Smooth muscle cell (in vitro differentiated cells): ENCODE results near the gene CHRM4. TPM values are rescaled to one million over a fixed set of nuclear protein-coding genes. Genes with fewer than 3 reads are reported as not detected.

Source experiments
- DNase-seq: peaks from one replicate; lab custom pipeline; 2025; ENCODE audit not compliant: unreplicated experiment; lab: John Stamatoyannopoulos, UW
- H2AFZ ChIP-seq: fragments of 200-600 bp; sonication (generic); 2 replicates; pipeline ENCODE4 v1.6.0; 2016; ENCODE audit warnings: antibody characterized with exemption, low read depth, mild to moderate bottlenecking
- H3F3A ChIP-seq: fragments of 200-600 bp; sonication (generic); 2 replicates; pipeline ENCODE4 v1.6.0; 2017; ENCODE audit warnings: antibody characterized with exemption, low read depth
- H3K27ac ChIP-seq: fragments of 200-600 bp; sonication (generic); 2 replicates; pipeline ENCODE4 v1.5.1; 2016; ENCODE audit warnings: low read depth, mild to moderate bottlenecking
- H3K27me3 ChIP-seq: fragments of 200-600 bp; sonication (generic); 2 replicates; pipeline ENCODE4 v1.6.1; 2016; ENCODE audit warnings: low read depth, mild to moderate bottlenecking
- H3K36me3 ChIP-seq: fragments of 200-600 bp; sonication (generic); 2 replicates; pipeline ENCODE4 v1.5.1; 2016; ENCODE audit warnings: low read depth
- H3K4me1 ChIP-seq: fragments of 200-600 bp; sonication (generic); 2 replicates; pipeline ENCODE4 v1.5.1; 2016; ENCODE audit warnings: low read depth
- H3K4me2 ChIP-seq: fragments of 200-600 bp; sonication (generic); 2 replicates; pipeline ENCODE4 v1.6.0; 2016; ENCODE audit warnings: mild to moderate bottlenecking
- H3K4me3 ChIP-seq: fragments of 200-600 bp; sonication (generic); 2 replicates; pipeline ENCODE4 v1.5.1; 2016; ENCODE audit warnings: mild to moderate bottlenecking
- H3K79me2 ChIP-seq: fragments of 200-600 bp; sonication (generic); 2 replicates; pipeline ENCODE4 v1.6.0; 2016; ENCODE audit warnings: low read depth, mild to moderate bottlenecking
- H3K9ac ChIP-seq: fragments of 200-600 bp; sonication (generic); 2 replicates; pipeline ENCODE4 v1.6.0; 2016; ENCODE audit warnings: low read depth
- H3K9me3 ChIP-seq: fragments of 200-600 bp; sonication (generic); replicated peaks from 2 replicates; pipeline ENCODE4 v1.5.1; 2016; ENCODE audit warnings: low read depth
- H4K20me1 ChIP-seq: fragments of 200-600 bp; sonication (generic); 2 replicates; pipeline ENCODE4 v1.6.0; 2016; ENCODE audit warnings: low read depth
- WGBS: methylation state at CpG from one replicate; pipeline ENCODE4 v1.1.7; 2016; ENCODE audit warnings: low lambda C conversion rate; 5-methylcytosine and 5-hydroxymethylcytosine counted together
- polyA plus RNA-seq: library from polyadenylated mRNA; unstranded; fragments of >200 nt; fragmentation: Nextera tagmentation; extraction: Ambion mirVana; gene quantifications from 2 replicates; pipeline ENCODE4 v1.2.1, GENCODE V29; 2016
- total RNA-seq: library from RNA; depleted of rRNA; stranded (reverse); fragments of >200 nt; gene quantifications from 2 replicates; pipeline ENCODE4 v1.2.3, GENCODE V29; 2014
- TF ChIP-seq, protein P1 (sequence below): fragments of 200-600 bp; sonication (generic); IDR thresholded peaks from 2 replicates; pipeline ENCODE4 v1.5.1; 2017; ENCODE audit warnings: borderline replicate concordance, mild to moderate bottlenecking, antibody characterized with exemption; ENCODE audit not compliant: insufficient read depth, poor library complexity, severe bottlenecking

CHRM4 gene
- total and polyA plus RNA-seq, 2 experiments from 2014 or later, result 4.7 to 20.0 TPM

GRCh38 chr11:46345131-46345597 is 46.4 kb downstream of the CHRM4 start:
- Histone ChIP-seq H3K4me2 (peak overlapping the region; percentile 29), H3K9ac (no peak overlapping the region), H3K36me3 (no peaks in the 10 kb centered on the region), H4K20me1 (peaks cover 21% of the 10 kb centered on the region), H3F3A (peaks cover 3% of the 10 kb centered on the region), H3K9me3 (no peaks in the 10 kb centered on the region), H3K27me3 (no peaks in the 10 kb centered on the region), H3K4me1 (peaks cover 9% of the 10 kb centered on the region), H3K27ac (no peak overlapping the region), H2AFZ (no peak overlapping the region), H3K79me2 (peaks cover 27% of the 10 kb centered on the region), H3K4me3 (peak overlapping the region; percentile 16)
- TF ChIP-seq, protein P1, sequence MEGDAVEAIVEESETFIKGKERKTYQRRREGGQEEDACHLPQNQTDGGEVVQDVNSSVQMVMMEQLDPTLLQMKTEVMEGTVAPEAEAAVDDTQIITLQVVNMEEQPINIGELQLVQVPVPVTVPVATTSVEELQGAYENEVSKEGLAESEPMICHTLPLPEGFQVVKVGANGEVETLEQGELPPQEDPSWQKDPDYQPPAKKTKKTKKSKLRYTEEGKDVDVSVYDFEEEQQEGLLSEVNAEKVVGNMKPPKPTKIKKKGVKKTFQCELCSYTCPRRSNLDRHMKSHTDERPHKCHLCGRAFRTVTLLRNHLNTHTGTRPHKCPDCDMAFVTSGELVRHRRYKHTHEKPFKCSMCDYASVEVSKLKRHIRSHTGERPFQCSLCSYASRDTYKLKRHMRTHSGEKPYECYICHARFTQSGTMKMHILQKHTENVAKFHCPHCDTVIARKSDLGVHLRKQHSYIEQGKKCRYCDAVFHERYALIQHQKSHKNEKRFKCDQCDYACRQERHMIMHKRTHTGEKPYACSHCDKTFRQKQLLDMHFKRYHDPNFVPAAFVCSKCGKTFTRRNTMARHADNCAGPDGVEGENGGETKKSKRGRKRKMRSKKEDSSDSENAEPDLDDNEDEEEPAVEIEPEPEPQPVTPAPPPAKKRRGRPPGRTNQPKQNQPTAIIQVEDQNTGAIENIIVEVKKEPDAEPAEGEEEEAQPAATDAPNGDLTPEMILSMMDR, result no peak
- no peak for DNase-seq
- 52% methylated on average over 19 of the region's 20 CpGs for WGBS

DNA sequence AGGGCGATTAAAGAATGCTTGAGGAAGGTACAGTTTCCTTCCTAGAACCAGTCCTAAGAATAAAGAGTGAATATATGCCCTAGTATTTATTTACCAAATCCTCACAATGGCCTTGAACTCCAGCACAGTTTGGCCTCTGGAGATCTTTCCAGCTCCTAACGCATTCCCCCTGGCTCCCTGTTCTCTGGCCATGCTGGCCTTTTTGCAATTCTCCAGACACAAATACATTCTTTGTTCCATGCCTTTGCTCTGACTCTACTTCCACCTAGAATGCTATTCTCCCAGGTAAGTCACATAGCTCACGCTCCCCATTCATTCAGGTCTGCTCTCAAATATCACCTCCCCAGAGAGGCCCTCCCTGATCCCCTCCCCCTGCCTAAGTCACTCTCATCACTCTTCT is 48.1 kb downstream of the CHRM4 start:
- Histone ChIP-seq H3K4me3 (no peak overlapping the region), H3K27me3 (no peaks in the 10 kb centered on the region), H3K36me3 (no peaks in the 10 kb centered on the region), H3K9ac (no peak overlapping the region), H2AFZ (no peak overlapping the region), H3K27ac (peak overlapping the region; percentile 44), H3K79me2 (peaks cover 10% of the 10 kb centered on the region), H3F3A (peaks cover 3% of the 10 kb centered on the region), H3K4me2 (no peak overlapping the region), H3K4me1 (peaks cover 17% of the 10 kb centered on the region), H4K20me1 (peaks cover 5% of the 10 kb centered on the region), H3K9me3 (no peaks in the 10 kb centered on the region)
- TF ChIP-seq, protein P1, result no peak
- WGBS, result 74% methylated on average over 3 of the region's 3 CpGs
- no peak for DNase-seq

- no peak overlapping the region for H3K4me3 ChIP-seq
- no peak overlapping the region for H3K9ac ChIP-seq
- DNase-seq, result no peak
- no peak overlapping the region for H3K4me2 ChIP-seq
- H3K27ac ChIP-seq, result no peak overlapping the region
- no peaks in the 10 kb centered on the region for H3K27me3 ChIP-seq
- peaks cover 3% of the 10 kb centered on the region for H3F3A ChIP-seq
- H3K4me1 ChIP-seq, result peaks cover 14% of the 10 kb centered on the region
- H3K9me3 ChIP-seq, result no peaks in the 10 kb centered on the region
- H2AFZ ChIP-seq, result peak overlapping the region; percentile 13
- H3K79me2 ChIP-seq, result no peaks in the 10 kb centered on the region
- no peaks in the 10 kb centered on the region for H4K20me1 ChIP-seq
- WGBS, result 34% methylated on average over 5 of the region's 5 CpGs
- TF ChIP-seq, protein P1, result no peak
- no peaks in the 10 kb centered on the region for H3K36me3 ChIP-seq
Measured at GRCh38 chr11:46342239-46342638, 49.3 kb downstream of the CHRM4 start.

GRCh38 chr11:46341454-46341853 is 50.1 kb downstream of the CHRM4 start:
- no peaks in the 10 kb centered on the region for H3K79me2 ChIP-seq
- H3K9ac ChIP-seq, result no peak overlapping the region
- H3F3A ChIP-seq, result peaks cover 5% of the 10 kb centered on the region
- 94% methylated on average over 3 of the region's 3 CpGs for WGBS
- H3K36me3 ChIP-seq, result no peaks in the 10 kb centered on the region
- no peak overlapping the region for H3K27ac ChIP-seq
- TF ChIP-seq, protein P1, result no peak
- no peak overlapping the region for H2AFZ ChIP-seq
- H3K4me3 ChIP-seq, result no peak overlapping the region
- H3K4me2 ChIP-seq, result no peak overlapping the region
- no peaks in the 10 kb centered on the region for H3K27me3 ChIP-seq
- DNase-seq, result no peak
- H3K9me3 ChIP-seq, result no peaks in the 10 kb centered on the region
- no peaks in the 10 kb centered on the region for H4K20me1 ChIP-seq
- peaks cover 15% of the 10 kb centered on the region for H3K4me1 ChIP-seq
